Mesothelial cell of epicardium (in vitro differentiated cells): Measurements from ENCODE around the gene FBRS. TPM values are rescaled to one million over a fixed set of nuclear protein-coding genes. Genes with fewer than 3 reads are reported as not detected.
A peak's percentile ranks its signal among the peaks of the same experiment; 100 is the strongest.

Experiments used
- DNase-seq, 2 experiments: peaks; one replicate each; pipeline ENCODE4 v3.0.0; 2021; ENCODE audit warnings: low spot score in 2 of 2; ENCODE audit not compliant: unreplicated experiment in 2 of 2
- H3K27ac Mint-ChIP-seq: 2 replicates; pipeline ENCODE4 v1.8.0; 2021; ENCODE audit warnings: mixed read lengths
- H3K27me3 Mint-ChIP-seq: 2 replicates; pipeline ENCODE4 v1.8.0; 2021; ENCODE audit warnings: low read depth, mixed read lengths
- H3K36me3 Mint-ChIP-seq: 2 replicates; pipeline ENCODE4 v1.8.0; 2021; ENCODE audit warnings: mixed read lengths
- H3K4me1 Mint-ChIP-seq: 2 replicates; pipeline ENCODE4 v1.8.0; 2021; ENCODE audit warnings: mixed read lengths
- H3K4me3 Mint-ChIP-seq: 2 replicates; pipeline ENCODE4 v1.8.0; 2021; ENCODE audit warnings: mild to moderate bottlenecking, moderate library complexity, mixed read lengths
- H3K9me3 Mint-ChIP-seq: 2 replicates; pipeline ENCODE4 v1.8.0; 2021; ENCODE audit warnings: mixed read lengths
- CTCF ChIP-seq: fragments of 200-600 bp; sonication (generic); IDR thresholded peaks from one replicate; pipeline ENCODE4 v1.5.0; 2021; ENCODE audit warnings: antibody characterized with exemption; ENCODE audit not compliant: unreplicated experiment
- total RNA-seq: library from RNA; stranded (reverse); gene quantifications from 3 replicates; pipeline ENCODE4 v1.2.1, GENCODE V29; 2021

The FBRS gene
- total RNA-seq, 1 donor from 2014 or later = 97.5 TPM

GRCh38 chr16:30649725-30650368 is 8.4 kb upstream of the FBRS start:
- Mint-ChIP-seq H3K4me1 (peaks cover 16% of the 10 kb centered on the region), H3K4me3 (peak overlapping the region; percentile 99), H3K36me3 (peaks cover 4% of the 10 kb centered on the region), H3K9me3 (no peaks in the 10 kb centered on the region), H3K27ac (peak overlapping the region; percentile 98), H3K27me3 (peaks cover 6% of the 10 kb centered on the region)
- no peak for TF ChIP-seq CTCF
- no peak for DNase-seq

DNA sequence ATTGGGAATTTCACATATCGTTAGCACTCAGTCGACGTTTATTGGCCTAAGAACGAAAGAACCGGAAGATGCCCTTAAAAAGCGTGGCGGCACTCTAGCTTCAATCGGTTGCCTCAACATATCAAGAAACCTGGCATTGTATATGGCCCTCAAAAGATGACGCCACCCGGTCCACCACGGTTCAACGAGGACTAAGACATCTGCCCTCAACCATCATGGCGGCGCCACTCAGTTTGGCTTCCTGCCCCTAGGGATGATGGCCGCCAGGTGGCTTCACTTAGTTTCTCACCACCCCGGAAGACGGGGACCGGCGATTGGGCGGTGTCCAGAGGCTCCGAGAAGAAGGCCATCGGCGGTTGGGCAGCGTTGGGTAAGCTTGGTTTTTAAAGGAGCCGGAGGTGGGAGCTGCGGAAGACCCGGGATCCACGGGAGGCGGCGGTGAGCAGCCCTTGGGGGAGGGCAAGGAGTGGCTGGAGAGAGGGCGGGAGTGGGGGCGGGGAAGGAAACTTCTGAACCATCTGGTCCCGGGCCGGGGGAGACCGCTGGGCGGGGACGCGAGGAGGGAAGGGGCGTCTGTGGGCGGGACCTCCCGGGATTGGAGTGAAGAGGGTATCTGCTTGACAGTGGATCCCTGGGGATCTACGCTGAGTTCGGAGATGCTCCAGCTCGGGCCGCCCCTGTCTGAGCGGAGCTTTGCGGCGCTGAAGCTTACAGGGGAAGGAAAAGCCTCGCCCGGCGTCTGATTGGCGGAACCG is 7.7 kb upstream of the FBRS start, which contains the start of gene PRR14:
Gene PRR14, plus strand, starts transcription at position 592 of the 755 bp plus-strand sequence. CDS start 686 bp downstream, outside the sequence.
- peak; percentile 60 for TF ChIP-seq CTCF
- DNase-seq = peak; percentile 92 to 95
- H3K9me3 Mint-ChIP-seq = no peaks in the 10 kb centered on the region
- H3K36me3 Mint-ChIP-seq = peaks cover 7% of the 10 kb centered on the region
- H3K4me3 Mint-ChIP-seq = peak within 1 kb of the TSS; percentile 99
- peaks cover 5% of the 10 kb centered on the region for H3K27me3 Mint-ChIP-seq
- H3K4me1 Mint-ChIP-seq = peaks cover 16% of the 10 kb centered on the region
- peak within 1 kb of the TSS; percentile 98 for H3K27ac Mint-ChIP-seq

- Mint-ChIP-seq H3K4me1 (peaks cover 17% of the 10 kb centered on the region), H3K36me3 (peaks cover 7% of the 10 kb centered on the region)
- TF ChIP-seq CTCF = no peak
These were observed 6.9 kb upstream of the FBRS start for GRCh38 chr16:30651124-30652004.

GRCh38 chr16:30652005-30652296 is 6.3 kb upstream of the FBRS start:
- Mint-ChIP-seq H3K4me3 (peak overlapping the region; percentile 84), H3K27ac (peak overlapping the region; percentile 49), H3K4me1 (peaks cover 17% of the 10 kb centered on the region), H3K36me3 (peaks cover 7% of the 10 kb centered on the region), H3K27me3 (no peaks in the 10 kb centered on the region), H3K9me3 (no peaks in the 10 kb centered on the region)
- no peak for TF ChIP-seq CTCF
- DNase-seq = no peak

More at GRCh38 chr16:30651124-30652004, 6.9 kb upstream of the FBRS start:
- Mint-ChIP-seq H3K9me3 (no peaks in the 10 kb centered on the region), H3K27me3 (no peaks in the 10 kb centered on the region), H3K27ac (peak overlapping the region; percentile 98), H3K4me3 (peak overlapping the region; percentile 99)
- DNase-seq = peak in 1 of 2 experiments; percentile 55

DNA sequence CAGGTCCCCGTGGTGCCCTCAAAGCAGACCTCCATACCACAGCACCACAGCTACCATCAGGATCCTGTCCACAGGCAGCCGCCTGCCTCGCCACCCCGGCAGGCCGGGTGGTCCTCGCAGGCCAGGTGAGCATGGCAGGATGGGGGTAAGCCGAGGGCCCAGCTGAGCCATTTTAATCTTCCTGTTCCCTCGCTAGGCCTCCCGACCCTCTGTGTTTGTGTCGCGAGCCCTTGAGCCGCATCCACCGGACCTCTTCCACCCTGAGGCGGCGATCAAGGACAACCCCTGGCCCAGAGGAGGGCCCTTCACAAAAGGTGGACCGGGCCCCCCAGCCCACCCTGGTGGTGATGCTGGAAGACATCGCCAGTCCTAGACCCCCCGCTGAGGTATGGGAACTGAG is 5.5 kb upstream of the FBRS start:
- H3K9me3 Mint-ChIP-seq = no peaks in the 10 kb centered on the region
- no peak overlapping the region for H3K27ac Mint-ChIP-seq
- H3K4me1 Mint-ChIP-seq = peaks cover 24% of the 10 kb centered on the region
- H3K4me3 Mint-ChIP-seq = peak overlapping the region; percentile 84
- H3K36me3 Mint-ChIP-seq = peaks cover 7% of the 10 kb centered on the region
- TF ChIP-seq CTCF = no peak
- H3K27me3 Mint-ChIP-seq = no peaks in the 10 kb centered on the region
- DNase-seq = no peak
